Stomach smooth muscle (tissue), 2 donors: ENCODE data around the gene NOTCH2.
"Not testable (repeated sequence)": the region's sequence is repeated elsewhere in the genome, so short reads cannot be mapped to it uniquely, and the experiment has no call there.

Experiments used
- H3K27ac ChIP-seq: one replicate; pipeline ENCODE4 v1.7.0; 2013; ENCODE audit warnings: mild to moderate bottlenecking, low read length, inconsistent platforms
- H3K27me3 ChIP-seq, 2 donors: one replicate each; pipeline ENCODE4 v1.7.0; 2013; ENCODE audit warnings: low read length in 2 of 2; ENCODE audit not compliant: insufficient read depth in 2 of 2, control insufficient read depth in 1 of 2
- H3K36me3 ChIP-seq, 2 donors: one replicate each; pipeline ENCODE4 v1.7.0; 2013; ENCODE audit warnings: low read length in 2 of 2; ENCODE audit not compliant: control insufficient read depth in 2 of 2, insufficient read depth in 2 of 2
- H3K4me1 ChIP-seq: one replicate; pipeline ENCODE4 v1.7.0; 2013; ENCODE audit warnings: low read length; ENCODE audit not compliant: control insufficient read depth, insufficient read depth
- H3K4me3 ChIP-seq, 2 donors: one replicate each; pipeline ENCODE4 v1.7.0; 2013; ENCODE audit warnings: low read length in 2 of 2
- H3K9ac ChIP-seq, 2 donors: one replicate each; pipeline ENCODE4 v1.7.0; 2013; ENCODE audit warnings: low read length in 2 of 2, mild to moderate bottlenecking in 1 of 2
- H3K9me3 ChIP-seq, 2 donors: one replicate each; pipeline ENCODE4 v1.7.0; 2013; ENCODE audit warnings: low read length in 2 of 2; ENCODE audit not compliant: control insufficient read depth in 2 of 2
- donor health status: healthy.
- donor health status: Pancreatic carcinoma.

Gene NOTCH2

DNA sequence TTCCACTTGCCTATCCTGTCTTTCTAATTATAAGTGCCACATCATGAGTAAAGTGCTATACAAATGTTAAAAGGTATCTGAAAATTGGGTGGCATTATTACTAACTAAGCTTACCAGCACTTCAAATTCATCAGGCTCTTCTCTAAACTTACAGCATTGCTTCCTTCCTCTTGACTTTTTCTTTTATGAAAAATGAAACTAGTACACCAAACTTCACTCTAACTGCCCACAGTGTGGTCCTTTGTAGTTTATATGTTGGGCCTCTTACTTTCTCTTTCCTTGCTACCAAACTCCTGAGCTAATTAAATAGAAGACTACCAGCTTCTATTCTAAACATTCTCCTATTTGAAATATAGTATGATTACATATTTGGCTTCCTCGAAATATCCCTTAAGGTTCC lies 81.8 kb downstream of the NOTCH2 start:
- H3K27ac ChIP-seq: no peak overlapping the region
- no peaks in the 10 kb centered on the region for H3K9me3 ChIP-seq
- no peak overlapping the region for H3K4me3 ChIP-seq
- peaks cover 3 to 7% of the 10 kb centered on the region in 2 donors for H3K36me3 ChIP-seq
- no peaks in the 10 kb centered on the region for H3K4me1 ChIP-seq
- no peak overlapping the region for H3K9ac ChIP-seq
- H3K27me3 ChIP-seq: no peaks in the 10 kb centered on the region

DNA sequence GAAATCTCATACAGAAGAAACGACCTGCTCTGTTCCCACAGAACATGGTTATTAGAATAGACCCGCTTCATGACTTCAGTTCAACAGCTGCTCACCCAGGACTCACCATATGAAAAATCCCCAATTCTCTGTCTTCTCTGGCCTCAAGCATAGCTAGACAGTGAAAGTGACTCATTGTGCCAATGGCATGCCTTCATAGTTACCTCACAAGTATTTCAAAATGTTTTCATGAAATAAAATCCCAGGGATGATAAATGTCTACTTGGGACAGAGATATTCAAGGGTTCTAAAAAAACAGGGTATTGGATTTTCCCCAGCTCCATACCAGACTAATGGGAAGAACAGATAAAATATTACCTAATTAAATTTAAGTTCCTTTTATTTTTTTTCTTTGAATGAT lies 82.3 kb downstream of the NOTCH2 start:
- Histone ChIP-seq H3K4me1 (no peaks in the 10 kb centered on the region), H3K9me3 (no peaks in the 10 kb centered on the region), H3K27ac (no peak overlapping the region), H3K27me3 (no peaks in the 10 kb centered on the region), H3K4me3 (no peak overlapping the region), H3K9ac (no peak overlapping the region), H3K36me3 (peaks cover 3 to 7% of the 10 kb centered on the region in 2 donors)

DNA sequence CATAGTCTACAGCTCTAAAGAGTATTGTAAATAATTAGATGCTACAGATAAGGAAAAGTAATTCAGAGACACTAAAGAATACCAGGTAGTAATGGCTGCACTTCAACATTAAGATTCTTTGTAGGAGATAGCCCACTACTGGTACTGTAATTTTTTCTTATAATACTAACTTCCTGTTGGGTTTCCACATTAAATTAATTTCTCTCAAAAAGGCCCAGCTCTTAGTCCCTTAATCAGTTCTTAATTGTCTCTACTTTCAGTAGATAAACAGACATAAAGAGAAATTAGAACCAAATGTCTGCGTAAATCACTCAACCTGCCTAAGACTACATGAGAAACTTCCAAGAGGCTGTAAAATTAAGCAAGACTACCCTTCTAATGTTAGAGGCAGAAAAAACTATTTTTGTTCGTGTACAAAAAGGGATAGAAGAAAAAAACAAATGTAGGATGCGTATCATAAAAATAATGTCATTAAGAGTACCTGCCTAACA lies 83.4 kb downstream of the NOTCH2 start:
- no peaks in the 10 kb centered on the region for H3K9me3 ChIP-seq
- no peak overlapping the region for H3K27ac ChIP-seq
- H3K9ac ChIP-seq: no peak overlapping the region
- H3K36me3 ChIP-seq: peaks cover 3 to 7% of the 10 kb centered on the region in 2 donors
- H3K27me3 ChIP-seq: no peaks in the 10 kb centered on the region
- no peak overlapping the region for H3K4me3 ChIP-seq
- no peaks in the 10 kb centered on the region for H3K4me1 ChIP-seq

DNA sequence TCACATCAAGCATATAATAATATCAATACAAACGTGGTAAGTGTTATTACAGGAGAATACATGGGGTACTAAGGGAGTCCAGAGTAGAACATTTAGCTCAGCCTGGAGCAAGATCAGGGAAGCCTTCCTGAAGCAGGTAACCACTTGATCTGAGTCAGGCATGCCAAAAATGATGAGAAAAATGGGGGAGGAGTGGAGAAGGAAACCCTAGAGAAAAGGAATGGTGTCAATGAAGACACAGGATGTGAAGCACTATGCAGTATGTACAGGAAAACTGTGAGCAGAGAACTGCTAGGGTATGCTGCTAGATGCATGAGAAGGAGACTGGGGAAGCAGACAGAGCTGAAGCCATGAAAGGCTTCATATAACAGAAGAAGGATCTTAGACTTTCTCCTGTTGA lies 84.7 kb downstream of the NOTCH2 start:
- H3K27me3 ChIP-seq: no peaks in the 10 kb centered on the region
- no peak overlapping the region for H3K9ac ChIP-seq
- peaks cover 3 to 7% of the 10 kb centered on the region in 2 donors for H3K36me3 ChIP-seq
- H3K27ac ChIP-seq: no peak overlapping the region
- no peaks in the 10 kb centered on the region for H3K9me3 ChIP-seq
- no peak overlapping the region for H3K4me3 ChIP-seq
- H3K4me1 ChIP-seq: no peaks in the 10 kb centered on the region

DNA sequence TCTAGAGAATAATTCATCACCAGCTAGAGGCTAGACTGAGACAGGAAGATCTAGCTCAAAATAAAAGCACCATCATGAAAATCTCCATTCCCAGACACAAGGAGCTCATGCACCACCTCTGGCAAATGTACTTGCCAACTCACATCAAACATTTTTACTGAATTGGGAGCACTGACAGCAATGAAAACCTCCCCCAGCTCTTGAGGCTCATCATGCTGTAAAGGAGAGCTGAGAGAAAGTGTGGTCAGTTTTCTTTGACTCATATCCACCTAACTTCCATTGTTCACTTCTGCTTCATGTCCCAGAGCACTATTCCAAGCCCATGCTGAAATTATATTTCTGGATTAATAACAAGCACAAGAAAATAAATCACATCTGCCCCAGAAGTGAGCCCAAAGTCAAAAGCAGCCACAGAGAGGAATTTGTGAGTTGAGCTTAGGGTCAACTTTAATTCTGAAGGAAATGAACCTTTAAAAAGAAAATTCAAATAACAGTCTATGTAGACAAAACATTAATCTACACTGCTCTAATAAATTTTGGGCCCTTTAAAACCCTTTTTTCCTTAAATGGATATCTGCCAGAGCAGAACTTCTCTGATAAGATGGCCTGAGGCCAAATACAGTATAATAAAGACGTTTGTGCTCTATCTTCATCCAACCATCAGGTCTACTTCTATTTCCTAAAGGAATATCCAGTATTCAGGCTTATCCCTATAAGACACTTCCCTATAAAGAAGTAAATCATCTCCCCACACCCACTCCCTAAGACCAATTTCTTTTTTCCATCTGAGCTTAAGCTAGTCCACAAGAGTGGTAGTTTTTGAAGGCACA lies 87.3 kb downstream of the NOTCH2 start:
- no peaks in the 10 kb centered on the region for H3K9me3 ChIP-seq
- no peak overlapping the region for H3K9ac ChIP-seq
- H3K27ac ChIP-seq: no peak overlapping the region
- peaks cover 3 to 7% of the 10 kb centered on the region in 2 donors for H3K36me3 ChIP-seq
- no peaks in the 10 kb centered on the region for H3K27me3 ChIP-seq
- no peaks in the 10 kb centered on the region for H3K4me1 ChIP-seq
- no peak overlapping the region for H3K4me3 ChIP-seq

DNA sequence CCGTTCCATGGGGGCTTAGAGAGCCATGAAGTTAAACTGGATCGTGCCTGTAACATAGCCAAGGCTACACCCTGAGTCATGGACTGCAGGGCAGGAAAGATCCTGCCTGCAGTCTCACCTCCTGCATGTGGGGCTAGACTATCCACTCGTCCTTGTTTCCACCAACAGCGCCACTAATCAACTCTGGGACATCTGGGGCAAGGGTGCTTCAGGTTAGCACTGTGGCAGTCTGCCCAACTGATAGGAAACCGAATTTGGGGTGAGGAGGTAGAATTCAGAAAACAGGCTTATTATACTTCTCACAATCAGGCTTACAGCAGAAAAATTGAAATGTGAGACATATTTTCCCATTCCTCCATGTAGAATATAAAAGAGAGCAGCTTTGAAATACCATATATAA lies 88.0 kb downstream of the NOTCH2 start:
- Histone ChIP-seq H3K9me3 (no peaks in the 10 kb centered on the region), H3K36me3 (peaks cover 3 to 5% of the 10 kb centered on the region in 2 donors), H3K27me3 (no peaks in the 10 kb centered on the region), H3K9ac (no peak overlapping the region), H3K4me1 (no peaks in the 10 kb centered on the region), H3K27ac (no peak overlapping the region), H3K4me3 (no peak overlapping the region)

DNA sequence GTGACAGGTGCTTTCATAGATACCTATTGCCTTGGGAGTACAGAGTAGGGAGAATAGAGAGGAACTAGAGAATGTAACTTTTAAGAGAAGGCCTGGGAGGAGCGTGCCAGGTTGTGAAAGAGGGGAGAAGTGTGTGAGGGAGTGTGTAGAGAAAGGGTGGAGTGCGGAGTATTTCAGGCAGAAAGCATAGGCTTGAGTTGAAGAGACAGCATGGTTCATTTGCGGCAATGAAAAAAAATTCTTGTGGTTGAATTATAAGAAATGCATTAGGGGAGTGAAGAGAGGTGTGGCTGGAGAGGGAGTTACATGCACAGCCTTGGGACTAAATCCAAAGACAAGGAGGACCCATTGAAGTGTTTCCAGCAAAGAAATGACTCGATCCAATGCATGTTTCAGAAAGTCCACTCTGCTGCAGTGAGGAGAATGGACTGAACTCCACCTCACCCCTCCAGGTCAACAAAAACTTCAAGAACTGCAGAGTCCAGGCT lies 91.4 kb downstream of the NOTCH2 start:
- H3K4me1 ChIP-seq: no peaks in the 10 kb centered on the region
- peaks cover 0 to 2% of the 10 kb centered on the region in 2 donors for H3K36me3 ChIP-seq
- H3K27me3 ChIP-seq: no peaks in the 10 kb centered on the region
- no peak overlapping the region for H3K9ac ChIP-seq
- H3K9me3 ChIP-seq: no peaks in the 10 kb centered on the region
- H3K27ac ChIP-seq: no peak overlapping the region
- H3K4me3 ChIP-seq: no peak overlapping the region

DNA sequence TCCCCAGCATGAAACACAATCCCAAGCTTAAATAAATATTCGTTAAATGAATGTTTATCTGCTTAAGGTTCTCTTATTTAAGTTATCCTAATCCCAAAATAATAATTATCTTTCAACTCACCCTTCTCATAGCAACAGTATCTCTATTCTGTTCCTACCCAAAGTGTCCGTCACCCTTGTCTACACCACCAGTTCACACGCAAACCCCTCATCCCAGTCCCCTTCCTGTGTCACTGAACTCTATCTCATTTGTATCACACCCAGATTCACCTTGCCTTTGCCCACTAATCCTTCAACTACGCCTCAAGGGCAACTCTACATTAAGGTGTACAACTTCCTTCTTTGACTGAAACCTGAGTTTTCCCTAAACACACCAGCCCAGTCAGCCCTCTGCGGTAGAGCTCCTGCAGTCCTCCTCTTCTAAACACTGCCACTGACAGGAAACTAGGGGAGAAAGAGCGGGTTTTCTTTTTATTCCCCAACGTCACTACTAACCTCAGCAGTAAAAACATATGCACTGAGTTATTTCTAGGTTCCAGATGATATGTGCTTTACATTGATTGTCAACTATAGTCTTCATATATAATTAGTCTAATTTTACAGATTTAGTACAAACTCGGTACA lies 92.2 kb downstream of the NOTCH2 start:
- H3K36me3 ChIP-seq, H3K4me3 ChIP-seq, H3K9ac ChIP-seq, H3K27me3 ChIP-seq, H3K27ac ChIP-seq, H3K4me1 ChIP-seq, H3K9me3 ChIP-seq: not testable (repeated sequence)

DNA sequence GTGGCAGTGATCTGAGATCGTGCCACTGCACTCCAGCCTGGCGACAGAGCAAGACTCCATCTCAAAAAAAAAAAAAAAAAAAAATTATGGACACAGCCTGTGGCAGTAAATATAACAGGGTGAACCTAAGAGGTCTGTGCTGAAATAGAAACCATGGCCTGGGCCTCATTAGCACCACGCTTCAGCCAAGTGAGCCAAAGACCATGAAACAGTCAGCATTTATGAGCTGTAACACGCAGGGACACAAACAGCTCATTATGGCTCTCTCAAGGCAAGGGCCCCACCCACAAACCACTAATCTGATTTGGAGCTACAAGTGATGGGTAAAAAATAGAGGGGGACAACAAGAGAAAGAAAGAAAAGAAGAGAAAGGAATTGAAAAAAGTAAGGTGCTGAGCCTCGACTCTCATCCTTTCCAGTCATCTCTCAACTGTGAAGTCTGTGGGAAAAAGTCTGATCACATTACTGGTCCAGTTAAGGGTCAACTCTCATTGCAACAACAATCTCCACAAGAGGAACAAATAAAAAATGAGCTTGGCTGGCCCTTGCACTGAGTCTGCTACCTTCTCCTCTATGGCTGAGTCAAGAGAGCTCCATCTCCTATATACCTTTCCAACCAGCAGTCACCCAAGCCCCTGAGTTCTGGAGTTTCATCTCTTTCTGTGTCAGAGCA lies 93.7 kb downstream of the NOTCH2 start:
- not testable (repeated sequence) for H3K36me3 ChIP-seq, H3K9ac ChIP-seq, H3K27ac ChIP-seq, H3K9me3 ChIP-seq, H3K27me3 ChIP-seq, H3K4me3 ChIP-seq, H3K4me1 ChIP-seq

DNA sequence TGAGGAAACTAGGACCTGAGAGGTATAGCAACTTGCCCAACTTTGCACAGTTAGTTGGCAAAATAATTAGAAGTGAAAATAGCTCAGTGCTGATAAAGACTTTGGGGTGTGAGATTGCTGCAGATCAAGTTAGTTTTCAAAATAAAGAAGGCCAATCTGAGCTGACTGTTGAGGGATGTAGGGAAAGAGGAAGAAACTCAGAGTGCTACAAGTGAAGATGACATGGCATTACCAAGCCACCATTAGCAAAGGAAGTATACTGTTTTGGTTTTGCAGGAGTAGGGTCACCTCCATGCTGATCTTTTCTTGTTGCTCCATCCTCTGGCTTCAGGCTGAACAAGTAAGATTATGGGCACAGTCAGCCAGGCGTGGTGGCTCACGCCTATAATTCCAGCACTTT lies 94.5 kb downstream of the NOTCH2 start:
- Histone ChIP-seq H3K27ac (no peak overlapping the region), H3K4me3 (no peak overlapping the region), H3K27me3 (no peaks in the 10 kb centered on the region), H3K36me3 (peaks cover 2 to 5% of the 10 kb centered on the region in 2 donors), H3K9ac (no peak overlapping the region), H3K9me3 (no peaks in the 10 kb centered on the region), H3K4me1 (no peaks in the 10 kb centered on the region)
